Skeletal muscle satellite cell (primary cell): ENCODE results near the gene TARBP2. TPM values are rescaled to one million over a fixed set of nuclear protein-coding genes. Genes with fewer than 3 reads are reported as not detected.

Experiments used
- H3K27me3 ChIP-seq: 2 replicates; pipeline ENCODE4 v1.7.0; 2013; ENCODE audit warnings: low read length; ENCODE audit not compliant: control insufficient read depth, insufficient read depth
- H3K36me3 ChIP-seq: 2 replicates; pipeline ENCODE4 v1.7.0; 2013; ENCODE audit warnings: mild to moderate bottlenecking, control low read depth, low read length; ENCODE audit not compliant: insufficient read depth
- H3K4me1 ChIP-seq: 2 replicates; pipeline ENCODE4 v1.7.0; 2013; ENCODE audit warnings: low read length; ENCODE audit not compliant: control insufficient read depth, insufficient read depth
- H3K4me2 ChIP-seq: 2 replicates; pipeline ENCODE4 v1.7.0; 2013; ENCODE audit warnings: mild to moderate bottlenecking, low read length
- H3K4me3 ChIP-seq: 2 replicates; pipeline ENCODE4 v1.7.0; 2013; ENCODE audit warnings: low read length
- H3K9ac ChIP-seq: 2 replicates; pipeline ENCODE4 v1.7.0; 2013; ENCODE audit warnings: mild to moderate bottlenecking, low read depth, low read length, moderate library complexity
- H3K9me3 ChIP-seq: replicated peaks from 2 replicates; pipeline ENCODE4 v1.7.0; 2013; ENCODE audit warnings: mild to moderate bottlenecking, control low read depth, low read length
- total RNA-seq: library from RNA; depleted of rRNA; stranded (reverse); fragments of >200 nt; gene quantifications from 2 replicates; pipeline ENCODE4 v1.2.3, GENCODE V29; 2012; rRNA removed

TARBP2 gene, protein sequence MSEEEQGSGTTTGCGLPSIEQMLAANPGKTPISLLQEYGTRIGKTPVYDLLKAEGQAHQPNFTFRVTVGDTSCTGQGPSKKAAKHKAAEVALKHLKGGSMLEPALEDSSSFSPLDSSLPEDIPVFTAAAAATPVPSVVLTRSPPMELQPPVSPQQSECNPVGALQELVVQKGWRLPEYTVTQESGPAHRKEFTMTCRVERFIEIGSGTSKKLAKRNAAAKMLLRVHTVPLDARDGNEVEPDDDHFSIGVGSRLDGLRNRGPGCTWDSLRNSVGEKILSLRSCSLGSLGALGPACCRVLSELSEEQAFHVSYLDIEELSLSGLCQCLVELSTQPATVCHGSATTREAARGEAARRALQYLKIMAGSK
- 40.8 and 44.3 TPM in 2 replicates for total RNA-seq

DNA sequence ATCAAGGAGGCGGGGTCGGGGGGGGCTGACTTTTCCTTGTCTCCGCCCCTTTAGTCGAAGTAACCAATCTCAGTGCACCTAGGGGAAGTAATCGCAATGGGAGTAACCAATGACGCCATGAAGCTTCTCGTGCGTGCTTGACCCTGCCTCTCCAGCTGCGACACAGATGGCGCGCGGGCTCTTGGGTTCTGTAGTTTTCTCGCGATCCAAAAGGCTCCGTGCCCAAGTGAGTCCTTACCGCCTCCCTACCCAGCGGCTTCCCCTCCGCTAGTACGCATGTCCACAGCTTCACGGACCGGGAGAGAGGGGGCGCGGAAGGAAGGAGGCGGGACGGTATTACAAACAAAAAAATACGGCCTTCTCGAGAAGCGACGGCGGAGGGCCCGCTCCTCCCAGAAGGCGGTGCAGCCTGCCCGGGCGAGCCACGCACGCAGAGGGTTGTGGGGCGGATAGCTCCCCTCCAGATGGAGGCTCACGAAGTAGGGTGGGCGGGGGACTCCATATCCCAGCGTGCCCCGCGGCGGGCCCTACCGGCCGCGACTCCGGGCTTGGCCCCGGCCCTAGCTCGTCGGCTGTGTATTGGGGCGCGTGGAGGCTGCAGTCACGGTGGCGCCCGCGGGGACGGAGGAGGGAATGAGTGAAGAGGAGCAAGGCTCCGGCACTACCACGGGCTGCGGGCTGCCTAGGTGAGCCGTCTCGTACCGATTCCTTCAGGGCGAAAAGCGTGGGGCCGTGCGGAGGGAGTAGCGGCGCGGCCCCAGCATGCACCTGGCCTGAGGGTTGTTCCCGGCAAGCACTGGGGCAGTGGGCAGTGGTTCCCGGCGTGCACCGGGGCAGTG is at the start of gene TARBP2:
Gene TARBP2, plus strand, starts transcription at position 508 of the 839 bp plus-strand sequence. Its CDS starts 126 bp downstream, at position 634.
- Histone ChIP-seq H3K9me3 (no peaks in the 10 kb centered on the region), H3K4me1 (peaks cover 54% of the 10 kb centered on the region), H3K9ac (peak within 1 kb of the TSS; percentile 94), H3K4me3 (peak within 1 kb of the TSS; percentile 88), H3K4me2 (peak within 1 kb of the TSS; percentile 96), H3K36me3 (peaks cover 13% of the 10 kb centered on the region), H3K27me3 (no peaks in the 10 kb centered on the region)

DNA sequence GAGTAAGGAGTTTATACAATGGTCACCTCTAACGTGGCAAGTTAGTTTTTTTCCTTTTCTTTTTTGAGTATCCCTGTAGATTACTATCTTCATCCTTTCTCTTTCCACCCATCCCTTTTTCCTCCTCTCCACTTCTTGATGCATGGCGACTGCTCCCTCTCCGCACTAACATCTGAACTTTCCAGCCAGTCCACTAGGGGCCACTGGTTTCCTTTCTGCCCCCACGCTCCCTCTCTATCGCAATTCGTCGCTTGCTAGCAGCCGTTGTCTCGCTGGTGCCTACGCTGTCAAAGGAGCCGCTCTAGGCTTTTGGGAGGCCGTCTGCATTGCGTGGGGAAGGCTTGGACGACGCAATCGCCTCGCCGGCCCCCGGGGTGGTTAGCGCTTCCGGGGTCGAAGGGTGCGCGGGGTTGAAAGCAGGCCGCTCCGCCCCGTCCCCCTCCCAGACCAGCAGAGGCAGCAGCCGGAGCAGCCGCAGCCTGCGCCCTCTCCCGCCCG is 49.4 kb upstream of the TARBP2 start, which contains the start of gene PCBP2:
Gene PCBP2, plus strand, starts transcription at position 442 of the 498 bp plus-strand sequence. CDS start 2,699 bp downstream, outside the sequence.
- Histone ChIP-seq H3K9me3 (no peaks in the 10 kb centered on the region), H3K27me3 (no peaks in the 10 kb centered on the region), H3K9ac (peak within 1 kb of the TSS; percentile 100), H3K4me2 (peak within 1 kb of the TSS; percentile 98), H3K4me3 (peak within 1 kb of the TSS; percentile 98), H3K4me1 (peaks cover 16% of the 10 kb centered on the region), H3K36me3 (peaks cover 46% of the 10 kb centered on the region)

DNA sequence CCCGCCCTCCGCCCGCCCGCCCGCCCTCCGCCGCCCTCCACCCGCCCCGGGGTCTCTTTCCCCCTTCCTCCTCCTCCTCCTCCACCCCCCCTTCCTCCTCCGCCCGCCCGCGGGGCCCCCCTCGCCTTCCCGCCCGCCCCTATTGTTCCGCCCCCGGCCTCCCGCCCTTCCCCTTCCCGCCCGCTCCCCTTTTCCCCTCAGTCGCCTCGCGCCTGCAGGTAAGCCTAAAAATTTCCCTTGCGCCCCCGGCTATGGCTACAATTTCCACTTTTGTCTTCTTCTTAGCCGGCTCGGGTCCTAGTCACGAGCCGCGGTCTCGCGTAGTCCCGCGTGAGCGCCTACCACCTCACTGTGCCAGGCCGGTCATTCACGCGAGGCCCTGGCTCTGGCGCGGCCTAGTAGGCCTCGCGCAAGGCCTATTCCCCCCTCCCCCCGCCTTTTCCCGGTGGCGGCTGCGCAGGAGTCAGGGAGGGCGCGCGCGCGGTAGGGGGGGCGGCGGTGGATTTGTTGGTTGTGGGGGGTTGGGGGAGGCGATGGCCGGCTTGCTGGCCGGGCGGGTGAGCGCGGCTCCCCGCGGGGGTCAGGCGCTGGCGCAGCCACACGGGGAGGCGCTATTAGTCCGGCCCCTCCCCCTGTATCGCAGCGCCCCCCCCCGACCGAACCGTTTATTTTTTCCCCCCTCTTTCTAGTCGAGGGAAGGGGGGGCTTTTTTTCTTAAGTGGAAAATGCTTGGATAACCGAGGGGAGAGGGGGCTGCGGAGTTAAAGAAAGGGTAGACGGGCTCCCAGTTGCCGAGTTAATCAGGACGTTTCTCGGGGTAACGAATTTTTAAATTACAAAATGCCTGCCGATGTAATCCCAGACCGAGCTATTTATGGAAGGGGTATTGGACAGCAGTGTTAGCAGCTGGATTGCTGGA is 48.7 kb upstream of the TARBP2 start:
- Histone ChIP-seq H3K36me3 (peaks cover 52% of the 10 kb centered on the region), H3K4me3 (peak overlapping the region; percentile 98)

DNA sequence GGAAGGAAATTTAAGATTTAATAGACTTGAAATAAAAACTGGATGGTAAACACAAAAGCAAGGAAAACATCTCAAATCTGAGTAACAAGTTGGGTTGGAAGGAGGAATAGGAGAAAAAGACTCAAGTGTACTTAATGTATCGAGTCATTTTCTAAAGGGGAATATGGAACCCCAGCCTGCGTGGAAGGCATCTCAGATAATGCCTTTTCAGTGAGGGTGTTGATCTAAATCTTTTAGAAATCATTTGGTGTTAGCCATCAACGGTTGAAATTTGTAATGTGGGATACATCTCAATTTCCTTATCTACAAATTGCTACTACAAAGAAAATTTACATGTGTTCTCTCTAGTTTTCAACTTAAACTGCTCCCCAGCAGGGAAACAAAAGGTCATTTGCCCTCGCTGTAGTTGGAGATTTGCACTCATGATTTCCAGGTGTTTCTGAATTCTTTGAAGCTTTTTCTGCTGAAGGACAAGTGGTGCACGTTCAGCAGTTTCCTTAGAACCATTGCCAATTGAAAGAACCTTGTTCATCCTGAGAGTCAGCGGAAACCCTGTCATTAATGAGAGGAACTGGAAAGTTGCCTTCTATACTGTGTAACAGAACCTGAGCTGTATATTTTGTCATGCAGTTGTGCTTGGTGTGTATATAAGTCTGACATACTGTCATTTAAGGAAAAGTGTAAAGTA is 47.0 kb upstream of the TARBP2 start:
- peak overlapping the region; percentile 98 for H3K4me2 ChIP-seq
- H3K4me3 ChIP-seq, result peak overlapping the region; percentile 98
- H3K36me3 ChIP-seq, result peaks cover 63% of the 10 kb centered on the region
- no peaks in the 10 kb centered on the region for H3K27me3 ChIP-seq
- peak overlapping the region; percentile 100 for H3K9ac ChIP-seq
- H3K4me1 ChIP-seq, result peaks cover 16% of the 10 kb centered on the region
- no peaks in the 10 kb centered on the region for H3K9me3 ChIP-seq

More for the DNA sequence above, 48.7 kb upstream of the TARBP2 start:
- H3K4me2 ChIP-seq, result peak overlapping the region; percentile 98
- H3K9me3 ChIP-seq, result no peaks in the 10 kb centered on the region
- H3K27me3 ChIP-seq, result no peaks in the 10 kb centered on the region
- H3K4me1 ChIP-seq, result peaks cover 16% of the 10 kb centered on the region
- H3K9ac ChIP-seq, result peak overlapping the region; percentile 100

DNA sequence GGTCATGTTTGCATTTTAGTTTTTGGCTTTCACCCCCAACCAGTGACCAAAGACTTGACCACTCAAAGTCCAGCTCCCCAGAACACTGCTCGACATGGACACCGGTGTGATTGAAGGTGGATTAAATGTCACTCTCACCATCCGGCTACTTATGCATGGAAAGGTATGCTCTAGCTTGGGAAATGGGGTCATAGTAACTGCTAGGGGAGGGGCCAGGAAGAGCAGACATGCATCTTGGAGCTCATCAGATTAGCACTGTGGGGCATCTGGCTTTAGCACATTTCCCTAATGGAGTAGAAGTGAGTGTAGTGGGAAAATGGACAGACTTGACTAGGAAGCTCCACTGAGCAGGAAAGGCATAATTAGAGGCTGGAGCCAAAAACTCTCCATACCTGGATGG is 46.4 kb upstream of the TARBP2 start:
- H3K9ac ChIP-seq, result peak overlapping the region; percentile 100
- H3K27me3 ChIP-seq, result no peaks in the 10 kb centered on the region
- H3K4me3 ChIP-seq, result peak overlapping the region; percentile 98
- peaks cover 69% of the 10 kb centered on the region for H3K36me3 ChIP-seq
- peak overlapping the region; percentile 98 for H3K4me2 ChIP-seq
- H3K4me1 ChIP-seq, result peaks cover 16% of the 10 kb centered on the region
- H3K9me3 ChIP-seq, result no peaks in the 10 kb centered on the region

DNA sequence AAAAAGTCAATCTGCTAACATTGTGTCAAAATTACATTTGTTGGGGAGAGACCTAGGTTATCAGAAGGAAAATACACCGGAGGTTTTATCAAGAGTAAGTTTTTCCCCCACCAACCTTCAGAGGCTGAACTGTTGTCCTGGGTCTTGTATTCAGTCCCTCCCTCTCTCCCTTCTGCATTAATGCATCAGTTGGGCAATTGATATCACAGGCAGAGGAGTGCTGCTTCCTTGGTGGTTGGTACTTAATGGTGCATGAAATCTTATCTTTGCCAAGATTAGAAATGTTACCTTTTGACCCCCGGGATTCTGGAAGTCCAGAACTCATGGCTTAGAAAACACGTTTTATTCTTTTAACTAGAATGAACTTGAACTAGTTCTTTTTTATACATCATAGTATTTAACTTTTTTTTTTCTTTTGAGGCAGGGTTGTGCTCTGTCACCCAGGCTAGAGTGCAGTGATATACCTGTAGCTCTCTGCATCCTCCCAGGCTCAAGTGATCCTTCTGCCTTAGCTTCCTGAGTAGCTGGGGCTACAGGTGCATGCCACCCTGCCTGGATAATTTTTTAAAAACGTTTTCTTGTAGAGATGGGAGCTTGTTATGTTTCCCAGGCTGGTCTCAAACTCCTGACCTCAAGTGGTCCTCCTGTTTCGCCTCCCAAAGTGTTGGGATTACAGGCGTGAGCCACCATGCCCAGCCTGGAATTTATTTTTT is 44.3 kb upstream of the TARBP2 start:
- no peaks in the 10 kb centered on the region for H3K9me3 ChIP-seq

DNA sequence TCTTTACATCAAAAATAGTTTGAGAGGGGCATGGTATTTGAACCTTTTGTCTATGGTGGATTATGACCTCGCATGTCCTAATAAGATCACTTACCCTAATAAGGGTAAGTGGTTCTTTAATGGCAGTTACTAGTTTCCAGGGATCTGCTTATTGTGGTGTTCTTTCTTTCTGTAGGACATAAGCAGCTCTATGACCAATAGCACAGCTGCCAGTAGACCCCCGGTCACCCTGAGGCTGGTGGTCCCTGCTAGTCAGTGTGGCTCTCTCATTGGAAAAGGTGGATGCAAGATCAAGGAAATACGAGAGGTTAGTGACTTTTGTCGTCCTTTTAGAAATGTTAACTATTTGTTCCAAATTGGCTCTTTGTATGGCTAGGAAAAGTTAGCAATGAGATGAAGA is 42.0 kb upstream of the TARBP2 start:
- peaks cover 8% of the 10 kb centered on the region for H3K4me1 ChIP-seq
- no peaks in the 10 kb centered on the region for H3K9me3 ChIP-seq
- no peak overlapping the region for H3K4me2 ChIP-seq
- no peaks in the 10 kb centered on the region for H3K27me3 ChIP-seq
- peaks cover 99% of the 10 kb centered on the region for H3K36me3 ChIP-seq
- no peak overlapping the region for H3K4me3 ChIP-seq
- H3K9ac ChIP-seq, result no peak overlapping the region

More for the DNA sequence above, 44.3 kb upstream of the TARBP2 start:
- Histone ChIP-seq H3K27me3 (no peaks in the 10 kb centered on the region), H3K36me3 (peaks cover 90% of the 10 kb centered on the region), H3K4me1 (peaks cover 16% of the 10 kb centered on the region), H3K9ac (no peak overlapping the region), H3K4me2 (no peak overlapping the region), H3K4me3 (no peak overlapping the region)

DNA sequence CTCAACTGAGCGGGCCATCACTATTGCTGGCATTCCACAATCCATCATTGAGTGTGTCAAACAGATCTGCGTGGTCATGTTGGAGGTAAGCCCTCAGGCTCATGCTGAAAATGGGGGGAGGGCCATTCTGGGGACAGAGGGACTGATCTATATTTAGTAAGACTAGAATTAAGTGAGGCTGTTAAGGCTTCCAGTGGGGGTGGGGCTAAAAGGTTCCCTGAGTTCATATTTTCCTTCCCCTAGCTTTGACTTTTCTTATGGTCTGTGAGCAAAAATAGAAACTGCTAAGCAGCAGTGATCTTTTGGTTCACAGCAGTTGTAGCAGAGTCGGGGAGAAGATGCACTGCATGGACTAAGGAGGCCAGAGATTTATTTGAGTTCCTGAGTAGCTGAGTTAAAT is 40.0 kb upstream of the TARBP2 start:
- H3K9ac ChIP-seq, result no peak overlapping the region
- H3K9me3 ChIP-seq, result no peaks in the 10 kb centered on the region
- H3K36me3 ChIP-seq, result peaks cover 99% of the 10 kb centered on the region
- no peaks in the 10 kb centered on the region for H3K4me1 ChIP-seq
- no peak overlapping the region for H3K4me3 ChIP-seq
- no peaks in the 10 kb centered on the region for H3K27me3 ChIP-seq
- no peak overlapping the region for H3K4me2 ChIP-seq

DNA sequence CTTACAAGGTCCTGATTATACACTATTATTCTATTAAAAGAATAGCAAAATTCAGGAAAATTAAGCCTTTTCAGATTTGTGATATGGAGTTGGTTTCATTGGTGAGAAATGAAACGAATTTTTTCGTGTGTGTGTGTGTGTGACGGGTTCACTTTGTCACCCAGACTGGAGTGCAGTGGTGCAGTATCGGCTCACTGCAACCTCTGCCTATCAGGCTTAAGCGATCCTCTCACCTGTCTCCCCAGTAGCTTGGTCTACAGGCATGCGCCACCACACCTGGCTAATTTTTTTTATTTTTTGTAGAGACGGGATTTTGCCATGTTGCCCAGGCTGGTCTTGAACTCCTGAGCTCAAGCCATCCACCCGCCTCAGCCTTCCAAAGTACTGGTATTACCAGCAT is 39.5 kb upstream of the TARBP2 start:
- no peak overlapping the region for H3K4me3 ChIP-seq
- H3K36me3 ChIP-seq, result peaks cover 99% of the 10 kb centered on the region

DNA sequence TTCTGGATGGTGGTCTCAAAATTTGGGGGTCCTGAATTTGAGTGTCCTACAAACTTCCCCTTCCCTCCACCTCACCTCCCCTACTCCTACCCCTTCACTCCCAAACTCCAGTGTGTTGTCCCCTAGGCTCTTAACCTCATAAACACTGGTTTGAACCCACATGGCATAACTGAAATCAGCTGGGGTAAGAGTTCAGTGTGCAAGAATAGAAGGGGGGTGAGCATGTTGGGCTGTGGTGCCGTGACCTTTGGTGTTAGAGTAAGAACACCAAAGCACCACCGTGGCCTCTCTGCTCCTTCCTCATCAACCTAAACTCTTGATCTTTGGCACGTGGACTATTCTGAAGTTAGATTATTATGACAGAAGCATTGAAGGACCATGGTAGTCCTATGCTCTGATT is 38.1 kb upstream of the TARBP2 start:
- Histone ChIP-seq H3K9ac (no peak overlapping the region), H3K4me3 (no peak overlapping the region), H3K36me3 (peaks cover 99% of the 10 kb centered on the region), H3K4me2 (no peak overlapping the region), H3K9me3 (no peaks in the 10 kb centered on the region), H3K27me3 (no peaks in the 10 kb centered on the region), H3K4me1 (no peaks in the 10 kb centered on the region)

More for the DNA sequence above, 39.5 kb upstream of the TARBP2 start:
- no peaks in the 10 kb centered on the region for H3K9me3 ChIP-seq
- H3K4me2 ChIP-seq, result no peak overlapping the region
- no peaks in the 10 kb centered on the region for H3K27me3 ChIP-seq
- H3K9ac ChIP-seq, result no peak overlapping the region
- H3K4me1 ChIP-seq, result no peaks in the 10 kb centered on the region
